Measurements from ENCODE around the gene PAFAH2. TPM values are rescaled to one million over a fixed set of nuclear protein-coding genes. Genes with fewer than 3 reads are reported as not detected.
"Not testable (repeated sequence)": the region's sequence is repeated elsewhere in the genome, so short reads cannot be mapped to it uniquely, and the experiment has no call there.

Gene PAFAH2
- total RNA-seq, 4 donors from 2014 or later, result 15.7 to 57.8 (median 48.4) TPM

DNA sequence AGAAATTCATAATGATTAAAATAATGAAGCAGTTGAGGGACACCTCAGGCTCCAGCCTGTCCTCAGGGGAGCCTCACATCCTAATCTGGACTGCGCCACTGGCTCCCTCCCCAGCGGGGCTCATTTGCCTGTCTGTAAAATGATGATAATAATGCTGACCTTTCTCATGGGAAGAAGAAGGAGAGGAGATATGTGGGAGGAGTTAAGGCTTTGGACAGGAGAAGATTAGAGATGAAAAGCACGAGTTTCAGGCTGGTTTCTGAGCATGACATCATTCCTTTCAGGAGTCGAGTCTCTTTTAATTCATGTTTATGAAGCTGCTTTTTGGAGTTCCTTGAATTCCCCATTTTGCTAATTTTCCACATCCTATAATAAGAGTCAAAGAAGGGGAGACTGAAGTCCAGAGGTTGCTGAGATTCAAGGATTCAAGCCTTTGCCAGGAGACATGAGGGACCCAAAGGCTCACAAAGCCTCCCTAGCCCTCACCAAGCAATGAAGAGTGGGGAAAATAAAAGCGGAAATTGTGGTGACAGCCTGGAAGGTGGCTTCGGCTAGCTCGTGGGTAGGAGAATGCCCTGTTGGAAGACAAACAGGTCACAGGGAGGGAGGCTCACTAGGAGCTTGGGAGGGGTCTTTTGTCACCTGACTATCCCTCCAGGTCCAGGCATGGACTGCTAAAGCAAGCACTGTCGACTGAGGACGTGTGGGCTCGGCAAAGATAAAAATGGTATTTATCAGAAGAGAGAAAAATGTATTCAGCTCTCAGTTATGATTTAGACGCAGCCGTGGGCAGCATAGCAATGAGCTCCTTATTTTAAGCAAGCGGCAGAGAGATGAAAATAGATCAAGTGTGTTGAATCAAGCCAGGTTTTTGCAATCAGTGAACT is 64.1 kb downstream of the PAFAH2 start:
- H3K9me3 ChIP-seq, result no peaks in the 10 kb centered on the region
- DNase-seq, result no peak
- no peak for TF ChIP-seq POLR2A (IDR thresholded peaks at IDR 0.05)
- TF ChIP-seq, protein P1, sequence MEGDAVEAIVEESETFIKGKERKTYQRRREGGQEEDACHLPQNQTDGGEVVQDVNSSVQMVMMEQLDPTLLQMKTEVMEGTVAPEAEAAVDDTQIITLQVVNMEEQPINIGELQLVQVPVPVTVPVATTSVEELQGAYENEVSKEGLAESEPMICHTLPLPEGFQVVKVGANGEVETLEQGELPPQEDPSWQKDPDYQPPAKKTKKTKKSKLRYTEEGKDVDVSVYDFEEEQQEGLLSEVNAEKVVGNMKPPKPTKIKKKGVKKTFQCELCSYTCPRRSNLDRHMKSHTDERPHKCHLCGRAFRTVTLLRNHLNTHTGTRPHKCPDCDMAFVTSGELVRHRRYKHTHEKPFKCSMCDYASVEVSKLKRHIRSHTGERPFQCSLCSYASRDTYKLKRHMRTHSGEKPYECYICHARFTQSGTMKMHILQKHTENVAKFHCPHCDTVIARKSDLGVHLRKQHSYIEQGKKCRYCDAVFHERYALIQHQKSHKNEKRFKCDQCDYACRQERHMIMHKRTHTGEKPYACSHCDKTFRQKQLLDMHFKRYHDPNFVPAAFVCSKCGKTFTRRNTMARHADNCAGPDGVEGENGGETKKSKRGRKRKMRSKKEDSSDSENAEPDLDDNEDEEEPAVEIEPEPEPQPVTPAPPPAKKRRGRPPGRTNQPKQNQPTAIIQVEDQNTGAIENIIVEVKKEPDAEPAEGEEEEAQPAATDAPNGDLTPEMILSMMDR (IDR thresholded peaks at IDR 0.05), result no peak
- no peaks in the 10 kb centered on the region for H3K4me1 ChIP-seq
- H3K27me3 ChIP-seq, result no peaks in the 10 kb centered on the region
- H3K36me3 ChIP-seq, result no peaks in the 10 kb centered on the region
- H3K4me3 ChIP-seq, result no peak overlapping the region
- no peak overlapping the region for H3K27ac ChIP-seq

DNA sequence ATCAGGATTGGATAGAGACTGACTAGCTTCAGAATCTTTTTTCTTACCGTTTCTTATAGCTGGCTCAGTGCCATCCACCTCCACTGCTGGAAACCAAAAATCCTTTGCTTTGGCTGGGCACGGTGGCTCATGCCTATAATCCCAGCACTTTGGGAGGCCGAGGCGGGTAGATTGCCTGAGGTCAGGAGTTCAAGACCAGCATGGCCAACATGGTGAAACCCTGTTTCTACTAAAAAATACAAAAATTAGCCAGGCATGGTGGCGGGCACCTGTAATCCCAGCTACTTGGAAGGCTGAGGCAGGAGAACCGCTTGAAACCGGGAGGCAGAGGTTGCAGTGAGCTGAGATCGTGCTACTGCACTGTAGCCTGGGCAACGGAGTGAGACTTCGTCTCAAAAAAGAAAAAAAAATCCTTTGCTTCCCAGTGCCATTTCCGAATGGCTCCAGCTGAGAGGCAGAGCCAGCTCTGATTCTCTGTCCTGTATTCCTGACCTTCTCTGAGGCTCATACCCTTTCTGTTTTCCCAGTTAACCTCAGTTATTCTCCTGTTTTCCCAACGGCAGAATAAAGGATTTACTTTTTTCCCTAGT is 65.0 kb downstream of the PAFAH2 start:
- H3K27me3 ChIP-seq, H3K27ac ChIP-seq, H3K4me3 ChIP-seq, H3K36me3 ChIP-seq, DNase-seq, H3K4me1 ChIP-seq, H3K9me3 ChIP-seq: not testable (repeated sequence)

DNA sequence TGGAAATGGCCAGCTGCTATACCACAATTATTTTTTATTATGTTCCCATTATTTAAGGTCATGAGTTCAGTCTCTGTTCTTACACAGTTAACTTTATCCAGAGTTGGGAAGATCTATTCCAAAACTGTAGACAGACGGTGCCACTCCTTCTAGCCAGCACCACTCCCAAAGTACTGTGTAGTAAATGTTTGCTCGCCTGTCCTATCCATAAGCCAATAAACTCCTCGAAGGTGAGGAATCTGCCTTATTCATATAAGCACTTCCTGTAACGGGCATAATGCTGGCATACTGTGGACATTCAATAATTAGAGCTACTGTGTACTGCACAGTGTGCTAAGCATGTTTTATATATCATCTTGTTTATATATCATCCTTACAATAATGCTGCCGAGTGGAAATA is 65.5 kb downstream of the PAFAH2 start:
- H3K9me3 ChIP-seq, result no peaks in the 10 kb centered on the region
- H3K4me3 ChIP-seq, result no peak overlapping the region
- TF ChIP-seq, protein P1 (IDR thresholded peaks at IDR 0.05), result no peak
- TF ChIP-seq POLR2A (IDR thresholded peaks at IDR 0.05), result no peak
- no peak overlapping the region for H3K27ac ChIP-seq
- DNase-seq, result no peak
- no peaks in the 10 kb centered on the region for H3K27me3 ChIP-seq
- H3K36me3 ChIP-seq, result no peaks in the 10 kb centered on the region
- H3K4me1 ChIP-seq, result no peaks in the 10 kb centered on the region

DNA sequence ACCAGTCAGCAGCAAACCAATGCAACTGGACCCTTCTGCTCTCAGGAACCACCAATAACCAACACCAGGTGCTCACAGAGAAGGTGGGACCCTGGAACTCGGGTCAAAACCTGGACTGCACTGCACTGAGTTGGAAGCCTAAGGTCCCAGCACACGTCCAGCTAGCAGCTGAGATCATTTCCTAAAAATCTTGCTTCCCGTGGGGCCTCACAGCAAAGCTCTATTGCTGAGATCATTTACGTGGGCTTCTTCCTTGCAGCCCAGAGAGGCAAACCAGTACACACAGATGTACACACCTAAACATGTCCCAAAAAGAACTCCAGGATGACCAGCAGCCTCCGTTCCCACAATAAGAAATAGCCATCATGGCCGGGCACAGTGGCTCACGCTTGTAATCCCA is 68.8 kb downstream of the PAFAH2 start:
- no peaks in the 10 kb centered on the region for H3K36me3 ChIP-seq
- no peaks in the 10 kb centered on the region for H3K4me1 ChIP-seq
- H3K27ac ChIP-seq, result no peak overlapping the region
- no peaks in the 10 kb centered on the region for H3K27me3 ChIP-seq
- no peaks in the 10 kb centered on the region for H3K9me3 ChIP-seq
- no peak overlapping the region for H3K4me3 ChIP-seq
- no peak for DNase-seq
- TF ChIP-seq POLR2A (IDR thresholded peaks at IDR 0.05), result no peak
- TF ChIP-seq, protein P1 (IDR thresholded peaks at IDR 0.05), result no peak

DNA sequence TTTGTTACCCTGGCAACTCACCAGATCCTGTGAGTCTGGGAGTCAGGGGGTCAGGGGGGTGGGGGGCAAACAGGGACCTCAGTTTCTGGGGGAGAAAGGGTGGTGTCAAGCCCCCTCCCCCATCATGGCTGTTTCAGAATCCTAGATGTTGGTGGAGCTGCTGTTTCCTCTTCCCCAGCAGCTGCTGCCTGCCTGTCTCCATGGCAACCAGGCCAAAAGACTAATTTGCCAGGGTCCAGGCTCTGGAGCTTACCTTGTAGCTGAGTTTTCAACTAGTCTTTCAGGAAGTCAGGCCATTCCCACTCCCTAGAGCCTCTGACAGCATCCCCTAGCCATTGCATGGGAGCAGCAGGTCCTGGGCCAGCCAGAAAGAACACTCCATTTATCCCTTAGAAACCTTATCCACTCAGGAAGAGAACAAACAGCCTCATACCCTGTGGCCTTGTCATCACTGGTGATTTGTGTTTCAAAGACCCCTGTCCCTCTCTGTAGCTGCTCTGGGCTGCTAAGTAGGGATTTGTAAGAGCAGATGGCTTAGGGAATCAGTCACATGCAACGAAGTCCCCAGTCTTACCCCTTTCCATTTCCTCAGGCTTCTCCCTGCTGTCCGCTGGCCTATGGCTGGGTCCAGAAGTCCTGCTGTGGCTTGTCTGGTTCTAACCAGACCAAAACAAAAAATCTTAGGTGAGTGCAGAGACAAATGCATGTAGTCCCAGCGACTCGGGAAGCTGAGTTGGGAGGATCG is 70.2 kb downstream of the PAFAH2 start:
- TF ChIP-seq, protein P1 (IDR thresholded peaks at IDR 0.05), result no peak
- TF ChIP-seq POLR2A (IDR thresholded peaks at IDR 0.05), result no peak
- peaks cover 0 to 6% (median 3%) of the 10 kb centered on the region in 4 donors for H3K4me1 ChIP-seq
- no peaks in the 10 kb centered on the region for H3K36me3 ChIP-seq
- H3K27ac ChIP-seq, result no peak overlapping the region
- H3K27me3 ChIP-seq, result no peaks in the 10 kb centered on the region
- no peak overlapping the region for H3K4me3 ChIP-seq
- no peak for DNase-seq
- H3K9me3 ChIP-seq, result no peaks in the 10 kb centered on the region

All from Peyer's patch (tissue), 4 donors.